Endothelial cell of hepatic sinusoid (primary cell): ENCODE data around the gene LPP.

Experiments used
- in situ Hi-C: cut with HindIII; loops from 2 replicates; pipeline ENCODE4 v1.10.0; 2017; ENCODE audit warnings: low sequenced_read_pairs

LPP gene

DNA sequence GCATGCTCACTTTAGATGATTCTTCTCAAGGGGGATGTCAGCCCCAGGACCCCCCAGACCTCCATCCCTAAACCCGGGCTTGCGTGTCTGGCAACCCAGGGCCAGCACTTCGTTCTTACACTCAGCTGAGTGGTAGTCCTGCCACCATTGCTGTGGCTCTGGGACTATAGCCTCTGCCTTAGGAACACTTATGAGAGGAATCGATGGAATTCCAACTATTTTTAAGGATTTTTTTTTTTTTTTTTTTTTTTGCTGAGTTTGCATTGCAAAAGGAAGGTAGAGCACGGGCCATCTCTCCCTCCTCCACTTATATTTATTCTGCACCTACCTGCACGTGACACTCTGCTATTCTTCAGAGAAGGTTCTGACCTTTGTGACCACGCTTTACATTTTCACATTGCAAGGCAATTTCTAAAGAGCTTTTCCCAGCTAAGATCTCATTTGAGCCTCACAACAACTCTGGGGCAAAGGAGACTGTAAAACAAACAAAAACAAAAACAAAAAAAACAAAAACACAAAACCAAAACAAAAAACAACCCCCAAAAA, 113.9 kb downstream of the LPP start:
- in situ Hi-C loops, result no loop called here

DNA sequence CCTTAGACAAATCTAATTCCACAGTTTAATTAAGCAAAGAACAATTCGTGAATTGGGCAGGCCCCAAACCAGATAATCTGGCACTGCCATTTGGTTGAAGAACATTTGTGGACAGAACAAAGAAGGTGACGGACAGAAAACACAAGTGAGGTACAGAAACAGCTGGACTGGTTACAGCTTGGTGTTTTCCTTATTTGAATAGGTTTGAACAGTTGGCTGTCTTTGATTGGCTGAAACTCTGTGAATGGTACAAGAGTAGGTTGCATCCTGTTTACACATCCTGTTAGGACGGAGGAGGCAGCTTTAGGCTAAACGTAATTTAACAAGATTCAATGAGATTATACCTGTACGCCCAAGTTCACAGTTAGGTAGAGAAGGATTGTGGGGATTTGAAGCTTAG, 114.4 kb downstream of the LPP start:
- in situ Hi-C loops, result no loop called here

DNA sequence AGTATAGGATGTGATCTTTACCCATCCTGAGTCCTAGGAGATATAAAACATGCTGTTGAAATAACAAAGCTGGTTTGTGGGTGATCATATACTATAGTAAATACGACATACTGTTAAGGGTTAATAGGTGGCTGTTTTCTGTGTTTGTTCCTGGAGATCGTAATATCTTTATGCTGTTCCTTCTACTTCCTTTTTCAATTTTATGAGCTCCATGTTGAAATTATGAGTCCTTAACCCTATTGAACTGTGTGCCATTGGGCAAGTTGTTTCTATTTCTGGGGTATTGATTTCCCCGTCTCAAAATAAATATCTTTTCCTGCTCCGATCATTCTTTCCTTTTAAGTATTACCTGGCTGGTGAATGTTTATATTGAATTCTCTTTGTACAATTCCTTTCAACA, 115.1 kb downstream of the LPP start:
- in situ Hi-C loops, result no loop called here

DNA sequence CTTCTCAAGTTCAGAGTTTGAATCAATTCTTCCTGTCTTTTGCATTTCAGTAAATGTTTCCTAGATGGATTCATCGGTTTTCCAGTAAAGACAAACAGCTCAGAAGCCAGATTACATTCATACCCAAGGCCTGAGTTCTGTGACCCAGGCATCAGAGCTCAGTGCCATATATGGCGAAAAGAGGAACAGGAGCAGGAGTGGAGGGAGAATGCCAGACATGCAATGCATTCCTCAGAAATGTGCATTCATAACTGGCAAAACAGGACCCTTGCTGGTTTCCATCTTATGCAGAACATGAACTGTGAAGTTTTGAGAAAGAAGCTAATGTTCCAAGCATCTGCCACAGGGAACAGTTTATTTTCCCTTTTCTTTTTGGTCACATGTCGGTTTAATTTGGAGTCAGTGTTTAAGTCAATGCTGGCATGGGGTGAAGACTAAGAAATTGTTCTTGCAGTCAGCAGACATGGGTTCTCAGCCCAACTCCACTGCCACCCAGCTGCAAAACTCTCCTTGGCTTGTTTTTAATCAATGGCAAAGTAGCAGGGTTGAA, 116.5 kb downstream of the LPP start:
- in situ Hi-C loops, result no loop called here

DNA sequence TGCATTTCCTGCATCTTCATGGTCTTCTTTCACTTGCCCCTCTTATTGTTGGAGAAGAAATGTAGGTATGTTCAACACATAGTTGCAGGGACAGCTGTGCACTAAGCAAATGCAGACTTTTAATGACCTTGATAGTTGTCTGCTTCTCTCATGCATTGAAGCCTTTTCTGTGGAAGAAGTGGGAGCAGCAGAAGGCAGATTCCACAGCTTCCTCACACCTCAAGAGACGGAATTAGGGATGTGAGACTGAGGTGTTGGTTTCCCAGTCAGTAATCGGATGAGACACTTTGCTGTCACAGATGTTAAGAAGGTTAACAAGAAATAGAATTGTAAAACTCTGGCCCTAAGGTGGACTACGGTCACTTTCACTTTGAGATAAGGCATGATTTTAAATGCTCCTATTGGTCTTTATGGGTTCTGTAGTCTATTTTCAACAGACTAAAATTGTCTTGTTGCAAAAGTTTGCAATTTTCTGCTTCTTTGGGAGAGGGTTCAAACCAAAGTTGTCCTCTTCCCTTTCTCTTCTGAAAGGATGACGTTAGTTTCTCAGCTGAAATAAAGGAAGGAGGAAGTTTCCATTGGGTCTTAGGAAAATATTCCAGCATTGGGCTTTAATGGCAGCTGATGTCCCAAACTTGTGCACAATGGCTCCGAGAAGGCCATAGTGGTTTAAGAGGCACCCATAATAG, 117.4 kb downstream of the LPP start:
- in situ Hi-C loops, result no loop called here

DNA sequence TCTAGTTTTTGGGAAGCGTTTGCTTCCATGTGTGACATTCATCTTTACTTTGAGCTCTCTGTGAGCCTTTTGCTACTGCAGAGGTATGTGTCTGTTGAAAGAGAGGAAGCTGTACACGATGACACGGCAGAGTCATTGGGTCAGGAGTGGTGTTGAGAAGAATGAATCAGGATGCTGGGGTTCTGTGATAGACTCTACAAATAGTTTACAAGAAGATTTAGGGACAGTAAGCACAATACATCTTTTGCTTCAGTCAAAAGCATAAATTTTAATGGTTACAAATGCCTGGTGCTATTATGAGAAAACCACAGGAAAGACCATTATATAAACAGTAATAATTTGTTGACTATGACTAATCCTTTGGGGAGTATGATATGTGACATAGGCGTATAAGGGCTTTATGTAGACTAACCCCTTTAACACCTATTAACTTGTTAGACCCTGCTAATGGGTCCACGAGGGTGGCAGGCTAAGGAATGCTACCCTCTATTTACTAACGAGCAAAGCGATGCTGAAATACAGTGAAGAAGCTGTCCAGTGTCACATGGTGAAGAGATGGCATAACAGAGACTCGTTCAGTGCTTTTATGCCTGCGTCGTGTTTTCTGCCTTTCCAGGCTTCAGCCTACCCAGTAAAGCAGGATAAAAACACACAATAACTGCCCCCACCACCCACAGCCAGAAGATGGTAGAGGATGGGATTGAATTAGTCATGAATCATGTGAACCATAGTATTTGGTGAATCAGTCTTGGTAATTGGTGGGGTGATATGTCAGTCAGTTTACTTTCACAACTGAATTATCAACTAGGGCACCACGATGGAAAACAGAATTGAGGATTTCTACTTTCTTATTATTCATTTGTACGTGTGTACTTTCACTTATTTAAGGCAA, 118.8 kb downstream of the LPP start:
- in situ Hi-C loops, result no loop called here

DNA sequence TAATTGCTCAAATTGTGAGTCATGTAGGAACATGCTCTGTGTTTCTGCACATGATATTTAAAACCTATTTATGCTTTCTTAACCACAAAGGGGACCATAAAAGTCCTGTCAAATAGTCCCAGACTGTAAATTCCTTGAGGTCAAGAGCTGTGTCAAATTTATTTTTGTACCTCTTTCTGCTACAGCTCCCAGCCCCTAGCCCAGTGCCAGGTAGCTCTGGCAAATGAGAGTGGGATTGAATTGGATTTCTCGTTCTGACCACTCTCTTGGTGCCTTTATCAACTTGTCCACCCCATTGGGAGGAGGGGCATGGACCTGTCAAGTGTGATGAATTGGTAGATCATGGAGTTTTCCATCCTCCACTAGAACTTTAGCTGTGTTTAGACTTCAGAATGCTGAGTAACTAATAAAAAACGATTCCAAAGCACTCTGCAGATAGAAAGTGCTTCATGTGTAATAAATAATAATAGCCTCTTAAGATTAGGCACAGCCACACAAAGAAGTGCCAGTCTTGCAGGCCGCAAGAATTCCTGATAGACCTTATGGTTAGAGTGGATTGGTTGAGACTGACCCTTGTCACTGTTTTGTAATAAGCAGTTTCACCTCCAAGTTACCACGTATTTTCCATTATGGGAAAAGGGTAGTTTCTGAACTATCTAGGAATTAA, 120.4 kb downstream of the LPP start:
- in situ Hi-C loops, result no loop called here

DNA sequence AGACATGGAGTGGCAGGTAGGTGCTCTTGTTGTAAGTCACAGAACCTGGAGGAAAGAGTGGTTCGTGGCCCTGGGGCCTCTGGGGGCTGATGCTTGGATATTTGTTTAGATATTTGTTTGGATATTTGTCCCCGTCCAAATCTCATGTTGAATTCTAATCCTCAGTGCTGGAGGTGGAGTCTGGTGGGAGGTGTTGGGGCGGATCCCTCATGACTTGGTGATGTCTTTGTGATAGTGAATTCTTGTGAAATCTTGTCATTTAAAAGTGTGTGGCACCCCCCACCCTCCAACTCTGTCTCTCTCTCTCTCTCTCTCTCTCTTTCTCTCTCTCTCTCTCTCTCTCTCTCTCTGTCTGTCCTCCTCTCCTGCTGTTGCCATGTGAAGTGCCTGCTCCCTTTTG, 122.4 kb downstream of the LPP start:
- in situ Hi-C loops, result no loop called here

DNA sequence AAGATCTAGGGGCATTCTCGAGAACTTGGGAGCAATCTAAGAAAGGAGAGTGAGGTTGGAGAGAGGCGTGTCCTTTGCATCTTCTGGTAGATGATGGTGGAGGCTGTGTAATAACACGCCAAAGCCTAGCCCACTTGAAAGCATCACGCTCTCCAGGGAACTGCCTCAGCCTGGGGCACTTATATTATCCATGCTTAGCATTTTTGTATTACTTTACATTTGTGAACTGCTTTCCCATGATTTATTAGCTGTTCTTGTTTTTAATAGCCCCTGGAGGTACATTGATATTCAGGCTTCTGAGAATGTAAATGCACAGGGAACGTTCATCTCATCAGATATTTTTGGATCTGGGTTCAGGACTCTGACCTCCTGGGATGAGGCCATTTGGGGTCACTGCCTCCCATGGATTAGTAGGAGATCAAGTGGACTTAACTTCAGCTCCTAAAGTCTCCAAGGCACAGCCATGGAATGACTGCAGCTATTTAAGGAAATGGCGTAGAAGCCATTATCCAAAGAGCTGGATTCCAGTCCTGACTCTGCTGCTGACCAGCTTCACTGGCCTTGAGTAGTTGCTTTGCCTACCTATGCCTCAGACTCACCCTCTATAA, 124.9 kb downstream of the LPP start:
- in situ Hi-C loops, result no loop called here

DNA sequence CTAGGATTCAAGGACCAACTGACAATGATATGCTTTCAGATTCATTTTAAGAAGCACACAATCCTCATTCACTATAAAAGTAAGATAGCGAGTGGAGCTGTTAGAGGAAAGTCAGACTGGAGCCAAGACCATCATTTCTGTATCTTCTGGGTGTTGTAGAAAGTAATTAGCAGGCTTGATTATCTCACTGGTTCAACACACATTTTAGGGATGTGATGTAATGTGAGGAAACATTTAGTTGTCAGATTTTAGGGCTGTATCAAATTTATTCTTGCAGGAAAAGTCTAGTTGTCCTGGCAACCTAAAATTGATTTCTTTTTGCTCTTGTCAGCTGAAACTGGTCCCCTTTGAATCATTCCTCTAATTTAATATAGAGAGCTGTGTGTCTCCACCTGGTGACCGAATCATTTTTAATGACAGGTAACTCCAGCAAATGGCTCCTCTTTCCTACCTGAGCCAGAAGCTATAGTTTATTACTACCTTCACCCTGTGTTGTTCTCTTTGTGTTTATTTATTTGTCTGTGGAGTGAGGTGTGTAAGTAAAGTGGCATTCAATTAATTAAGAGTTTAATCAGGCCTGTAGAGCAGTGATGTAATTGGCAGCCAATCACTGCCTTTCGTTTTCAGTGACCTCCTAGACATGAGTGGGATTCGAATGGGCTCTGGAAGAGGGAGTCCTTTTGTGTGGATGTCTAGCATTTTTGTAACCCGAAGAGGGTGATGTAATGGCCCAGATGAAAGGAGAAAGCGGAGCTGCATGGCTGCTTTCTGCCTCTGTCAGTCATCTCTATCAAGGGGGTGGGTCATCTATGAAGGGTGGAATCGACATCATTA, 125.8 kb downstream of the LPP start:
- in situ Hi-C loops, result no loop called here

DNA sequence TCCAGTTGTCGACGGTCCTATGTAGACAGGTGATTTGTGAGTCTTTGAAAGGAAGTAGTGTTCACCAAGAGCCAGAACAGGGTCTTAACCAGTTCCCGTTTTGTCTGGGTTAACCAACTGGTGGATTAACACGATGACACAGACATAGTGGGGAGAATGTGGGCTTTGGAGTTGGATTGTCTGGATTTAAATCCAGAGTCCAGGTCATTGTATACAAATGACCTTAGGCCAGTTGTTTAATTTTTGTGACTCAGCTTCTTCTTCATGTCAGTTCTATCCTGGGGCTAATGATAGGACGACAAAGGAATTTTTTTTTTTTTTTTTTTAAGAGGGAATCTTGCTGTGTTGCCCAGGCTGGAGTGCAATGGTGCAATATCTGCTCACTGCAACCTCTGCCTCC, 126.7 kb downstream of the LPP start:
- in situ Hi-C loops, result no loop called here

DNA sequence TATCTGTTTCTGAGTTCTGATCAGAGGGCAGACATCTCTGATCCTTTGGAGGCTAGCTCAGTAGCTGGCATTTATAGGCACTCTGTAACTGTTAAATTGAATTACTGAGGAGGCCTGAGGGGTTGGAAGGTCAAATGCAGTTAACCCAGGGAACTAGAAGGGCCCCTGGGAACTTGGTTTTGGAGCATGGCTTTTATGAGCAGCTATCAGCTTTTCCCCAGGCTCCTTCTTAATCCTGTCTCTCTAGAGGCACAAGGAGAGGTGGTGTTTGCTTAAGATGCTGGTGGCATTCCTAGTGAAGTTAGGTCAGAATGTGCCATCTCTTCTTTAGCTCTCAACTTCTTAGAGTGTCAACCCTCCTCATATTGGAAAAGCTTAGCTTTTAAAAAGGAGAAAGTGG, 128.9 kb downstream of the LPP start:
- in situ Hi-C loops, result no loop called here

DNA sequence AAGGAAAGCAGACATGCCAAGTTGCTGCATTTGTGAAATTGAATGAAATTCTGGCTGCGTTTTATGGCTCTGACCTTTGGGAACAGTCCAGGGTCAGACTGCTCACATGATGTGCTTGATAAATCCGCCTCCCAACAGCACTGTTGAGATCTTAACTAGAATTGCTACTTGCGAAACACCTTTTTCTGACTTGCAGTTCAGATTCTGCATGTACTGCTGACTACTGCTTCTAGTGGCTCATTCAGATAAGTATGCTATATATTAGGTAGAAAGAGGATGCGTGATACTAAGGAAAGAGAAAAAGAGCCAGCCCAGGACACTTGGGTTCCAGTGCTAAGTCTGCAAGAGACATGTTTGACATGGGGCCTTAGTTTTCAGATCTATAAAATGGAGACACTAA, 129.4 kb downstream of the LPP start:
- in situ Hi-C loops, result no loop called here

DNA sequence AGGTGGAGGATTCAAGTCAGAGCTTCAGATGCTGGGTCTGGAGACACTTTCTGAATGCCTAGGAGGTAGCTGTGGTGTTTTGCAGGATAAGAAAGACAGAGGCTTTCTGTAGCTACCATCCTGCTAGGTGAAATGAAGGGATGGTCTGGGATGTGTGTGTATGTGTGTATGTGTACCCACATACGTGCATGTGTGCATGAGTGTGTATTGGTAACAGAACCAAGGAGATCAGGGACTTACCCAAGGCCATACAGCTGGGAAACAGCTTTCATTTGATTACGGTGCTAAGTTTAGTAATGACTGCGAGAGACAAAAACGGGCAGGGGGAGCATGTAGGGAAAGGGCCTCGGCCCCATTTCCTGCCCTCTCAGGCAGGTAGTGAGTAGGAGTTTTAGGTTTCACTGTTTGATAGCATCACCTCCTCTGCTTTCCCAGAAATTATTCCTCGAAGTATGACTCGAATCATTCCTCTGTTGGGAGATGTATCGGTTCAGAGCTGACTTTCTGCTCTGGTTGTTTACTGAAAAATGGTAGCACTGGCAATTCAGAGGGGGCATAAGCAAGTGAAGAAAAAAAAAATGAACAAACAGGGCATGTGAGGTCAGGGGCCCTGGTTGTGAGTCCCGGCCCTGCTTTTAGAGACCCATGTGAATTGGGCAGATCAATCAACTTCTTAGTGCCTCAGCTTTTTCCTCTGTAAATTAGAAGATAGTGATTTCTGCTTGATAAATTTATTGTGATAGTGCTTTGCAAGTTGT, 130.7 kb downstream of the LPP start:
- in situ Hi-C loops, result no loop called here

DNA sequence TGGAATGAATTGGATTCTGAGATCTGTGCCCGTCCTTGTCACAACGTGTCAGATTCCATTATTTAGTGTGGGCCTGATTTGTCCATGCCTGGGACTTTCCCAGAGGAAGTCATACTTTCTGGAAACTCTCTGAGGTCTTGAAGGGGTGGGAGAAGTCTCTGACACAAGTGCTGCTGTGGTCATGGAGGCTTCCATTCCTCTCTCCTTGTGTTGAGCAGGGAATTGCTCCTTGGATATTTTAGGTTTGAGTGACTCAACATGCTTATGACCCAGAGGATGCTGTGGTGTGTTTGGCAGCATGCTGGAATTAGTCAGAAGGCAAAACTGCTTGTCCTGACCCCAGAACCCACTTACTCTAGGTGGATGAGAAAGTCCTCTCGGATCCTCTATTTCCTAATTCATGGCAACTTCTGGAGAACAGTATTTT, 132.1 kb downstream of the LPP start:
- in situ Hi-C loops, result no loop called here

DNA sequence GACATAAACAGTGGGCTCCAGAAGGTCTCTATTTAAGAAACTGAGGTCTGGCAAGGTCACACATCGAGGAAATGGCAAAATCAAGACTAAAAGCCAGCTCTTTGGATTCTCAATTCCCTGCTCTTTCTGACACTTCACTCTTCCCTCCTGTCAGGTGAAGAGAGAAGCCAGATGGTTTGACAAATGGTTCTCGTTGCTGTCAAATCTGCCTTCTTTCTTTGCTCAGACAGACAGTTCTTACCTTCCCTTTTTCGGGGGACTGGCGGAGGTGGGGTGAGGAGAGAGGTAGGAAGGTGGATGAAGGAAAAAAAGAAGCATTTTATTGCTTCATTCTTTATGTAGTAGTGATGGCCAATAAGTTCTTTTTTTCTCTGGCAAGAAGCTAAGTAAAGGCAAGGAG, 133.4 kb downstream of the LPP start:
- in situ Hi-C loops, result no loop called here

DNA sequence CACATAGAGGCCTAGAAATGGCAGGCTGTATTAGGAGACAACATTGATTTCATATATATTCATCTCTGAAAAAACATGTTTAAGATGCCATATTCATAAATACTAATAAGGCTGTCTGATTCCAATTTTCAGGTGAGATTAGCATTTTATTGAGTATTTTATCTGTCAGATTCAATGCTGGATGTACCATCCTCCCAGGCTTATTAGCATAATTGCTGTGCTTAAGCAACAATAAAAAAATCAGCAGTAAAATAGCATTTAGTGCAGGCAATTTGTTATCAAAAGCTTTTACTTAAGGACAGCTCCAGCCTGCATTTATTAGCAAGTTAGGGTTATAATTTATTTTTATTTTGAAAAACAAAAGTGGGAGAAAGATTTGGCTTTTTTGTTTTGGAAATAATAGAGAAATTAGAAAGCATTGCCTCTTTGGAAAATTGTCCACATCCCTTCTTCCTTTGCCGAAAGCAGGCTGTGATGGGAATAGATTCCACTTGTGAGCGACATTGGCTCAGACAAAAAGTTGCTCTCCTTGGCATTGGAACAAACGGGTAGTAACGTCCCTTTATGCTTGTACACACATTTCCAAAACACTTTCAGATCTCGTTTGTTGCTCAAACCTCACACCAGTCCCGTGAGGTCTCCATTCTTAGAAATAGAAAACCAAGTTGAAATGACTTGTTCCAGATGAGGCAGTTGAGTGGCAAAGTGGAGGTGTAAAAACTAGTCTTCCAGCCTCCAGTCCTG, 134.0 kb downstream of the LPP start:
- in situ Hi-C loops, result no loop called here

DNA sequence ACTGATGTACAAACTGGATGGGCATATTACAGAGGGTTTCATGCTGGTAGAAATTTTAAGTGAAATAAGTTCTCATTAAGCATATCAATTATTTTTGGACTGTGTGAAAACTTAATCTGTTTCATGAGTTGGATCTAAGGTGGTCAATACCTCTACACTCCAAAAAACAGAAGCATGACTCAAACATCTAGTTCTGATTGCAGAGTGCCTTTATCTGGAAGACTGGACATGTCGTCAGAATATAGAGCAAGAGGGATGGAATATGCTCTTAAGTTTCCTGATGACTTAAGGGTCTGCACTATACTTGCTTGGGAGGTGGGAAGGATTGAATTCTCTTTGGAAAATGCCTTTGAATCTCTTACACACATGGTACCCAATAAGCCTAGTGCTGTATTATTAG, 138.3 kb downstream of the LPP start:
- in situ Hi-C loops, result no loop called here

DNA sequence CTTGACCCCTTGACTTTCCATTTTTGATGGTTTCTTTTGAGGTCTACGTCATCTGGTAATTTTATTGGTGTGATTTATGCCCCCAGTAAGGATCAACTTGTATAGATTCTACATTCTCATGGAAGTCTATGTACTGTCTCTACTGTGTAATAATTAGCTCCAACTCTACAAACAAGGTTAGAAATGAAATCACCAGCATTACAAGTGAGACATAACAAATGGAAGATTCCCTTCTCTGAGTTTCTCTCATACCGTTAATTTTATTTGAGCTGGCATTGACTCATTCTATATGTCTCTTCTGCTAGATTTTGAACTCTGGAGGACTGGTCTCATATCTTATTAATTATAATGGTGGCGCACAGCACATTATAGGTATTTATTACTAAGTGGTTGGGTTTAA, 138.9 kb downstream of the LPP start:
- in situ Hi-C loops, result no loop called here
